Cardiac muscle cell (in vitro differentiated cells and primary cell): ENCODE data around the gene SPDYE16. TPM values are rescaled to one million over a fixed set of nuclear protein-coding genes. Genes with fewer than 3 reads are reported as not detected.
"Not testable (repeated sequence)": the region's sequence is repeated elsewhere in the genome, so short reads cannot be mapped to it uniquely, and the experiment has no call there.

Experiments
- DNase-seq, 2 donors: peaks; one replicate each; pipeline versions ENCODE4 v3.0.0 to v3.0.0-alpha.2; 2010 to 2017; ENCODE audit warnings: low read depth in 1 of 2, low spot score in 1 of 2
- H3K27ac ChIP-seq: fragments of 200-600 bp; sonication (generic); 2 replicates; pipeline ENCODE4 v1.5.1; 2016
- H3K27me3 ChIP-seq: fragments of 200-600 bp; sonication (generic); 2 replicates; pipeline ENCODE4 v1.6.0; 2016; ENCODE audit warnings: control low read depth
- H3K36me3 ChIP-seq: fragments of 200-600 bp; sonication (generic); 2 replicates; pipeline ENCODE4 v1.5.1; 2016; ENCODE audit warnings: control low read depth
- H3K4me1 ChIP-seq: fragments of 200-600 bp; sonication (generic); 2 replicates; pipeline ENCODE4 v1.8.1; 2017; ENCODE audit warnings: low read depth, mild to moderate bottlenecking, mixed run types
- H3K4me3 ChIP-seq: fragments of 200-600 bp; sonication (generic); 2 replicates; pipeline ENCODE4 v1.5.1; 2016; ENCODE audit warnings: mild to moderate bottlenecking
- H3K9me3 ChIP-seq: fragments of 200-600 bp; sonication (generic); 2 replicates; pipeline ENCODE4 v1.5.1; 2017; ENCODE audit warnings: low read depth, mild to moderate bottlenecking, control low read depth
- polyA plus RNA-seq: library from polyadenylated mRNA; unstranded; fragments of >200 nt; fragmentation: Nextera tagmentation; extraction: Ambion mirVana; gene quantifications from 2 replicates; pipeline ENCODE4 v1.2.1, GENCODE V29; 2016
- total RNA-seq: library from RNA; depleted of rRNA; stranded (reverse); fragments of >200 nt; gene quantifications from 2 replicates; pipeline ENCODE4 v1.2.3, GENCODE V29; 2016
- TF ChIP-seq, protein P1 (sequence below): IDR thresholded peaks from 2 replicates; pipeline ENCODE4 v1.5.1; 2012; ENCODE audit warnings: low read depth, mild to moderate bottlenecking, low read length

The SPDYE16 gene
- total and polyA plus RNA-seq, 2 experiments from 2014 or later: 0.81 to 1.1 TPM

DNA sequence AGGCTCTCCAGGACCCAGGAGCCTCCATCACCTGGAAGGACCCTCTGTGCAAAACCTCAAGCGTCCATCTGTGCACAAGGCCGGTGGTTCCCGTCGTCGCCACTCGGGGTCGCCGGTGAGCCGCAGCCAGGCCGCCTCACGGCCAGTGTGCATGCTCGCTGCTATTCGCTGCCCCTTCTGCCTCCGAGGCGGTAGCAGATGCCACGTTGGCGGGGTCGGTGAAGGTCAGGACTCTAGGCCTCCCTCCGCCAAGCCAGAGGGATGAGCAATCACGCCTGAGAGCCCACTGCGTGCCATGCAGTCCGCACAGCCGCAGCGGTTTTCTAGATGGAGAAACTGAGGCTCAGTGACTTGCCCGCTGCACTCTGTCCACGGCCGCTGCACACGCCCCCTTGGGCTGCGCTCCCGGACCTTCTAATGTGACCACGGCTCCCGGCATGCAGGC is 27.1 kb downstream of the SPDYE16 start:
- Histone ChIP-seq H3K36me3 (no peaks in the 10 kb centered on the region), H3K27me3 (no peaks in the 10 kb centered on the region), H3K9me3 (no peaks in the 10 kb centered on the region), H3K4me1 (no peaks in the 10 kb centered on the region), H3K27ac (no peak overlapping the region), H3K4me3 (no peak overlapping the region)
- TF ChIP-seq, protein P1, sequence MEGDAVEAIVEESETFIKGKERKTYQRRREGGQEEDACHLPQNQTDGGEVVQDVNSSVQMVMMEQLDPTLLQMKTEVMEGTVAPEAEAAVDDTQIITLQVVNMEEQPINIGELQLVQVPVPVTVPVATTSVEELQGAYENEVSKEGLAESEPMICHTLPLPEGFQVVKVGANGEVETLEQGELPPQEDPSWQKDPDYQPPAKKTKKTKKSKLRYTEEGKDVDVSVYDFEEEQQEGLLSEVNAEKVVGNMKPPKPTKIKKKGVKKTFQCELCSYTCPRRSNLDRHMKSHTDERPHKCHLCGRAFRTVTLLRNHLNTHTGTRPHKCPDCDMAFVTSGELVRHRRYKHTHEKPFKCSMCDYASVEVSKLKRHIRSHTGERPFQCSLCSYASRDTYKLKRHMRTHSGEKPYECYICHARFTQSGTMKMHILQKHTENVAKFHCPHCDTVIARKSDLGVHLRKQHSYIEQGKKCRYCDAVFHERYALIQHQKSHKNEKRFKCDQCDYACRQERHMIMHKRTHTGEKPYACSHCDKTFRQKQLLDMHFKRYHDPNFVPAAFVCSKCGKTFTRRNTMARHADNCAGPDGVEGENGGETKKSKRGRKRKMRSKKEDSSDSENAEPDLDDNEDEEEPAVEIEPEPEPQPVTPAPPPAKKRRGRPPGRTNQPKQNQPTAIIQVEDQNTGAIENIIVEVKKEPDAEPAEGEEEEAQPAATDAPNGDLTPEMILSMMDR: peak; percentile 54
- DNase-seq: peak; percentile 46 to 58

DNA sequence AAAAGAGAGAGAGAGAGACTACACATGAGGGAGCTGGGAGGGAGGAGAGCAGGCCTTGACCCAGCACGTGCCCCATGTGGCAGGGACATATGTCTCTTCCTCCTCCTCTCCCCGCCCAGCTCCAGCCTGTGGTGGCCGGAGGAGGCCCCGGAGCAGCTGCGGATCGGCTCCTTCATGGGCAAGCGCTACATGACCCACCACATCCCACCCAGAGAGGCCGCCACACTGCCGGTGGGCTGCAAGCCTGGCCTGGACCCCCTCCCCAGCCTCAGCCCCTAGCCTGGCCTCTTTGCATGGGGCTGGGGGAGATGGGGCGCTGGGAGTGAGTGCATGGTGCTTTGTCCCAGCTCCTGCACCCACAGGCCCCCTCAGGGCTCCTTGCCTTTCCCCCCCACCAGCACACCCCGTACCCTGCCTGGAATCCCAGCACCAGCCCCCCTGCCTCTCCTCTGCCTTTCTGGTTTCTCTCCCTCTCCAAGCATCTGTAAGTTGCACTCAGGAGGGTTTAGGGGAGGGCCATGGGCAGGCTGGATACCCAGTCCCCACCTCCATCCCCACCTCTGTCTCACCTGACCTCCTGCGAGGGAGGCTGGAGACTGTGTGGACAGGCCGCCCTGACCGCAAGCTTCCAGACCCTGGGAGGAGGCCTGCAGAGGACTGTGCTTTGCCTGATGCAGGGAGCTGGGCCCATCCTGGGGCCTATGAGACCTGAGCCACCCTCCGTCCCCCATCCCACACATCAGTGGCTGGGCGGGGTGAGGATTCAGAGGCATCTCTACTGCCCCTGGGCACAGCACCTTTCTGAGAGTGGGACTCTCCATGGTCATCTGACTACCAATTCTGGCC is 27.9 kb downstream of the SPDYE16 start:
- TF ChIP-seq, protein P1: no peak
- Histone ChIP-seq H3K4me3 (no peak overlapping the region), H3K4me1 (peaks cover under 1% of the 10 kb centered on the region), H3K9me3 (no peaks in the 10 kb centered on the region), H3K27me3 (no peaks in the 10 kb centered on the region), H3K27ac (no peak overlapping the region), H3K36me3 (no peaks in the 10 kb centered on the region)
- DNase-seq: no peak

DNA sequence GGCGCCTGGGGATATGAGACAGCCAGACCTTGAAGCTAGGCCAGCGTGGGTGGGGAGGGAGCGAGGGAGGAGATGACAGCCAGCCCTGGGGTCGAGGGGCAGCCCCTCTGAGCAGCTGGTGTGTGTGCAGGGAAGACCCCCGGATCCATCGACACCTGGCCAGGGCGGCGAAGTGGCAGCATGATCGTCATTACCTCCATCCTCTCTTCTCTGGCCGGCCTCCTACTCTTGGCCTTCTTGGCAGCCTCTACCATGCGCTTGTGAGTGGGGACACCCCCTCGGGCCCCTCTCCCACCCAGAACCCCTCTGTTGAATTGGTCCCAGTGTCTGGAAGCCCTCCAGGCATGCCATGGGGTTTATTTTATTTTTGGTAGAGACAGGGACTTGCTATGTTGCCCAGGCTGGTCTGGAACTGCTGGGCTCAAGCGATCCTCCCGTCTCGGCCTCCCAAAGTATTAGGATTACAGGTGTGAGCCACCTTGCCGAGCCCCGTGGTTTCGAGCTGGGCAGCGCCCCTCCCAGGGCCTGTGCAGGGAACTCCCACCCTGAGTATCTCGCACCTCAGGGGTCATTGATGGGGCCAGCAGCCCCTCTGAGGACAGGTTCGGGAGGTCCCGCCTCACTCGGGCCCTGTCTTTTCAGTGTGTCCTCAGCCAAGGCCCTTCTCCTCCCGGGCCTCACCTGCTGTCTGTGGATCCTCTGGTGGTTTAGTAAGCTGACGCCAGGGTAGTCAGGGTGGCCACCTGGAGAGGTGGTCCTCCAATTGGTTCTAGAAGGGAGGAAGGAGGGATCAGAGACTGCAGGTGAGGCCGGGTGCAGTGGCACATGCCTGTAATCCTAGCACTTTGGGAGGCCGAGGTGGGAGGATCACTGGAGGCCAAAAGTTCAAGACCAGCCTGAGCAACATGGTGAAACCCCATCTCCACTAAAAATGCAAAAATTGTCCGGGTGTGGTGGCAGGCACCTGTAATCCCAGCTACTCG is 29.0 kb downstream of the SPDYE16 start:
- no peak for DNase-seq
- no peaks in the 10 kb centered on the region for H3K36me3 ChIP-seq
- TF ChIP-seq, protein P1: no peak
- H3K27ac ChIP-seq: no peak overlapping the region
- peaks cover 3% of the 10 kb centered on the region for H3K4me1 ChIP-seq
- H3K4me3 ChIP-seq: no peak overlapping the region
- H3K27me3 ChIP-seq: no peaks in the 10 kb centered on the region
- H3K9me3 ChIP-seq: no peaks in the 10 kb centered on the region

DNA sequence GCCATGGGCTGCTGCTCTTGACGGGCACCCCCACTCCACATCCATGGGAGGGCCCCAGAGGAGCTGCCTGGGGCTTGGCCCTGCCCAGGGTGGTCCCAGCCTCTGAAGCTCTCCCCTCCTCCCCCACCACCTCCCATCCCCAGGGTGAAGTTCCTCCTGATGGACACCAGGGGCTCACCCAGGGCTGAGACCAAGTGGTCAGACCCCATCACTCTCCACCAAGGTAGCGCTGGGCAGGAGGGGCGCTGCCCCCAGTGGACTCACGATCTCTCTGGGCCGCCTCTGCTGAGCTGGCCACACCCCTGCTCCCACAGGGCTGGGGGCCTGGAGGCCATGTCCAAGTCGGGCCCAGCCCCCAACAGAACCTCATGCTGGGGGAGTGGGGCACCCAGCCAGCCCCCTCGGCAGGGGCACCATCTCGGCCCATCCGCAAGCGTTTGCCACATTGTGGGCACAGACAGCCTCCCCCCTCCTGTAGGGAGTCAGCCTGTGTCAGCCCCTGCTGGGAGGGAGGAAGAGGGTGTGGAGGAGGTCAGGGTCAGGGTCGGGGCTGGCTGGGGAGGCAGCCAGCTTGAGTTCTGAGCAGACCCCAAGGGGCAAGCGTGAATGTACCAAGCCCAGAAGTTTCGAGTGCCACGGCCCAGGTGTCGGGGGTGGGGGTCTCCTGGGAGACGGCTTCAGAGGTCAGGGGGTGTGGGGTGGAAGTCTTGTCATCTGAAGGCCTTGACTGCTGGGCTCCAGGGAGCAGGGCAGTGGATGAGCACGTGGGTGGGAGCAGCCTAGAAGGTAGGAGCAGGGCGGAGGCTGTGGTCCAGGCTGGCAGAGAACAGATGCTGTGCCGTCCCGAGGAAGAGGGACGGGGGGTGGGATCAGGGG is 29.9 kb downstream of the SPDYE16 start:
- Histone ChIP-seq H3K4me1 (peaks cover 3% of the 10 kb centered on the region), H3K27ac (no peak overlapping the region)
- DNase-seq: peak; percentile 19 to 20

DNA sequence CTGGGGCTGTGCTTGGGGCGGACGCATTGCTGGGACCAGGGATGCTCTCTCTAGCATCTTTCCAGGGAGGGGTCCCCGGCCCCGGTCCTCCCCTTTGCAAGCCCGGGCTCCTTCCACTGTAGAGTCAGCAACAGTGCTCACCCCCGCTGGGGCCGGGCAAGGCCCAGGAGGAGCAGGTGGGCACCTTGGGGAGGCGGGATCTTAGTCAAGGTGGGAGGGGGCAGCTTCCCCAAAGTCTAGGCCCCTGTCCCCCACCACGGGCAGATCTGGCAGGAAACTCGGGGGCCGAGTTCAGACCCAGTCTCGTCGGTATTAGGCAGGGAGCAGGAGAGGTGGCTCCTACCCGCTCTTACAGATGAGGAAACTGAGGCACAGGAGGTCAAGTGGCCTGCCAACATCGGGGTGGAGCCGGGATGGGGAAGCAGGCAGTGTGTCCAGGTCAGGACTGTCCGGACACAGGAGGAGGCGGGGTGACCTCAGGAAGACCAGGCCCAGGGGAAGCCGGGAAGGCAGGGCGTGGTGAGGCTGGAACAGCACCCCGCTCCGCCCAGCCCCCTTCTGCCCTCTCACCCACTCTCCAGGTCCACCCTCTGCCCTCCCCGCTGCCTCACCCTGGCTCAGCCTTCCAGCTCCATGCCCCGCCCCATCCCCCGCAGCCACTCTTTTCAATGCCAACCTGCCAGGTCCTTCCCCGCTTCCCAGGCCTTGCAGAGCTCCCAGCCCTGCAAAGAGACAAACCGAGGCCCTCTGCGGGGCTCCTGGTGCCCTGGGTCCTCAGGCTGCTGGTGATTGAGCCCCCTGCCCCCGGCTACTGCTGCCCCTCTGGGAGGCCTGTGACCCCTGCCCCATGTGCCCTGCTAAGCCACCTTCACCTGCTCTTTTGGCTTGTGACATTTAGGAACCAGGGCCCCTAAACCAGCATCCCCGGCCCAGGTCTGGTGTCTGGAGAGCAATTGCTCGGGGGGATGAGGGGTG is 30.9 kb downstream of the SPDYE16 start:
- not testable (repeated sequence) for H3K9me3 ChIP-seq, H3K27me3 ChIP-seq, H3K27ac ChIP-seq, H3K36me3 ChIP-seq, H3K4me1 ChIP-seq, H3K4me3 ChIP-seq, DNase-seq

More for the DNA sequence above, 29.9 kb downstream of the SPDYE16 start:
- Histone ChIP-seq H3K36me3 (no peaks in the 10 kb centered on the region), H3K4me3 (no peak overlapping the region), H3K27me3 (no peaks in the 10 kb centered on the region), H3K9me3 (no peaks in the 10 kb centered on the region)
- TF ChIP-seq, protein P1: peak; percentile 38

DNA sequence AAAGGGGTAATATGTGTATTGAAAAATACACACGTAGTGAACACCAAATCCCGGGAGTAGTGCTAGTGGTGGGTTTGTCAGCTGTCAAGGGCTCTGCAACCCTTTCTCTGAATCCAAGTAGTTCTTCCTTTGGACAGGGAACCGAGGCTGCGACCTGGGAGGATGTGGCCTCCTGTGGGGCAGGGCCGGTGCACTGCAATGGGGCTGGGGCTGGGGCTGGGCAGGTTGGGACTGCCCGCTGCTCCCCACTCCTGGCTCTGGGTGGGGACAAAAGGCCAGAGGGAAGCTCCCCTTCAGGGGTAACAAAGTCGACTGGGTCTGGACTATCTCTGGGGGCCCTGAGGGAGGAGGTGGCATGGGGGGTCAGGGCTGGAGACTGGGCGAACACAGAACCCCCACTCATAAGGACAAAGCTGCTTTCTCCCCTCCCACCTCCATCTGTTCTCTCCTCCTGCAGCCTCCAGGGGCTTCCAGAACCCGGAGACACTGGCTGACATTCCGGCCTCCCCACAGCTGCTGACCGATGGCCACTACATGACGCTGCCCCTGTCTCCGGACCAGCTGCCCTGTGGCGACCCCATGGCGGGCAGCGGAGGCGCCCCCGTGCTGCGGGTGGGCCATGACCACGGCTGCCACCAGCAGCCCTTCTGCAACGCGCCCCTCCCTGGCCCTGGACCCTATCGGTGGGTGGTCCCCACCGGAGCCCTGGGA is 31.7 kb downstream of the SPDYE16 start:
- H3K36me3 ChIP-seq, H3K4me3 ChIP-seq, DNase-seq: not testable (repeated sequence)

More for the DNA sequence above, 31.7 kb downstream of the SPDYE16 start:
- H3K9me3 ChIP-seq, H3K4me1 ChIP-seq, H3K27me3 ChIP-seq, H3K27ac ChIP-seq: not testable (repeated sequence)
